Fibroblast of skin of left biceps (primary cell): ENCODE data around the gene RNF149.
"Not testable (repeated sequence)": the region's sequence is repeated elsewhere in the genome, so short reads cannot be mapped to it uniquely, and the experiment has no call there.

Source experiments
- DNase-seq, 2 experiments: peaks; one replicate each; pipeline ENCODE4 v3.0.0-alpha.2; 2013; ENCODE audit warnings: low read depth in 2 of 2

RNF149 gene

GRCh38 chr2:101308432-101309210 is at the start of gene RNF149:
Gene RNF149, minus strand, starts transcription at chr2:101308701. Its CDS starts 113 bp downstream, at chr2:101308588.
- DNase-seq = peak; percentile 67 to 72

- DNase-seq = no peak
Measured at GRCh38 chr2:101357376-101357775, 48.9 kb upstream of the RNF149 start.

GRCh38 chr2:101356521-101356920 is 48.0 kb upstream of the RNF149 start:
- no peak for DNase-seq

GRCh38 chr2:101356055-101356454 is 47.6 kb upstream of the RNF149 start:
- DNase-seq = no peak

- DNase-seq = no peak
Measured at GRCh38 chr2:101355401-101356054, 47.0 kb upstream of the RNF149 start.

- DNase-seq = no peak
Measured at GRCh38 chr2:101354420-101355311, 46.2 kb upstream of the RNF149 start.

- DNase-seq = not testable (repeated sequence)
Measured at GRCh38 chr2:101352631-101353030, 44.1 kb upstream of the RNF149 start.

- DNase-seq = no peak
Measured at GRCh38 chr2:101351207-101351606, 42.7 kb upstream of the RNF149 start.

GRCh38 chr2:101349893-101350662 is 41.6 kb upstream of the RNF149 start:
- DNase-seq = no peak

GRCh38 chr2:101348883-101349282 is 40.4 kb upstream of the RNF149 start:
- no peak for DNase-seq

- DNase-seq = no peak
Measured at GRCh38 chr2:101346909-101347308, 38.4 kb upstream of the RNF149 start.

- no peak for DNase-seq
Measured at GRCh38 chr2:101344137-101344536, 35.6 kb upstream of the RNF149 start.

- DNase-seq = no peak
Measured at GRCh38 chr2:101342625-101343008, 34.1 kb upstream of the RNF149 start.

- DNase-seq = peak; percentile 40 to 41
Measured at GRCh38 chr2:101341901-101342624, 33.6 kb upstream of the RNF149 start.

GRCh38 chr2:101341421-101341820 is 32.9 kb upstream of the RNF149 start:
- no peak for DNase-seq

- DNase-seq = no peak
Measured at GRCh38 chr2:101340141-101340551, 31.6 kb upstream of the RNF149 start.

GRCh38 chr2:101339266-101339880 is 30.9 kb upstream of the RNF149 start:
- no peak for DNase-seq

- no peak for DNase-seq
Measured at GRCh38 chr2:101337877-101338276, 29.4 kb upstream of the RNF149 start.

GRCh38 chr2:101332885-101333766 is 24.6 kb upstream of the RNF149 start:
- no peak for DNase-seq
